ENCODE results near the gene F2. TPM values are rescaled to one million over a fixed set of nuclear protein-coding genes. Genes with fewer than 3 reads are reported as not detected.

Gene F2
- total RNA-seq, 4 donors from 2014 or later, result 0.42 to 1.1 TPM; not detected in 2

DNA sequence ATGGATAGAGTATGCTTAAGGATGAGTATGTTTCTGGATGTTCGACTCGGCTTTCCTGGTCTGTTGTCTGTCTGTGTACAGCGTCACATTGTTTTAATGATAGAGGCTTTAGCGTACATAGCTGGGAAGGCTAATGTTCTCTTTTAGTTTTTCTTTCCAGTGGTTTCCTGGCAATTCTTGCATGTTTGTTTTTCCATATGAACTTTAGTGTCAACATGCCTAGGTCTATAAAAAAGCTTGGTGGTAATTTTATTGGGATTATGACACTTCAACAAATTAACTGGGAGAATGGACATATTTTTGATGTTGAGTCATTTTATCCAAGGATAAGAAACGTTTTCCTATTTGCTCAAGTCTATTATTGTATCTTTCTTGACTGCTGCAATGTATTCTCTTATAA is 17.6 kb downstream of the F2 start:
- intact Hi-C loops (cut with DNase I), result no loop called here
- TF ChIP-seq CTCF (IDR thresholded peaks at IDR 0.05), result no peak
- no peak for TF ChIP-seq POLR2AphosphoS5 (IDR thresholded peaks at IDR 0.05)
- TF ChIP-seq POLR2A (IDR thresholded peaks at IDR 0.05; ENCODE audit: low read depth), result no peak
- no peak for TF ChIP-seq EP300 (IDR thresholded peaks at IDR 0.05)
- Histone ChIP-seq H3K9me3 (no peaks in the 10 kb centered on the region), H3K27ac (replicated peaks in 1 of 4) (no peak overlapping the region), H3K36me3 (peaks cover 0 to 10% (median 7%) of the 10 kb centered on the region in 4 donors), H3K27me3 (no peaks in the 10 kb centered on the region), H3K4me3 (no peak overlapping the region), H3K4me1 (no peaks in the 10 kb centered on the region)
- WGBS, result 73% methylated on average over 5 of the region's 5 CpGs
- no peak for DNase-seq (ENCODE audit: extremely low spot score)

DNA sequence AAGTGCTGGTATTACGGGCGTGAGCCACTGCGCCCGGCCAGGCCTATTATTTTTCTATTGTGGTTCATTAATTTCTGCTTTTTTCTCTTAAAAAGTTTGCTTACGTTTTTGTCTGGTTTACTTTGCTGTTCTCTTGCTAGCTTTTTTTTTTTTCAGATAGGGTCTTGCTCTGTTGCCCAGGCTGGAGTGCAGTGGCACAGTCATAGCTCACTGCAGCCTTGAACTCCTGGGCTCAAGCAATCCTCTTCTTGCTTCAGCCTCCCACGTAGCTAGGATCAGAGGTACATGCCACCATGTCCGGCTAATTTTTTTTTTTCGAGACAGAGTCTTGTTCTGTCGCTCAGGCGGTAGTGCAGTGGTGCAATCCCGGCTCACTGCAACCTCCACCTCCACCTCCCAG is 18.7 kb downstream of the F2 start:
- Histone ChIP-seq H3K9me3 (no peaks in the 10 kb centered on the region), H3K36me3 (peaks cover 3 to 20% (median 17%) of the 10 kb centered on the region in 4 donors), H3K4me3 (no peak overlapping the region), H3K27me3 (no peaks in the 10 kb centered on the region), H3K27ac (replicated peaks in 1 of 4) (no peak overlapping the region), H3K4me1 (no peaks in the 10 kb centered on the region)
- DNase-seq (ENCODE audit: extremely low spot score), result no peak
- 93% methylated on average over 11 of the region's 11 CpGs for WGBS
- intact Hi-C loops (cut with DNase I), result no loop called here
- TF ChIP-seq CTCF (IDR thresholded peaks at IDR 0.05) (no peak), POLR2A (IDR thresholded peaks at IDR 0.05; ENCODE audit: low read depth) (no peak), EP300 (IDR thresholded peaks at IDR 0.05) (no peak)

- WGBS, result 74% methylated on average over 6 of the region's 6 CpGs
- Histone ChIP-seq H3K36me3 (peaks cover 14 to 32% (median 29%) of the 10 kb centered on the region in 4 donors), H3K4me1 (no peaks in the 10 kb centered on the region), H3K27ac (replicated peaks in 1 of 4) (no peak overlapping the region), H3K9me3 (no peaks in the 10 kb centered on the region), H3K4me3 (no peak overlapping the region), H3K27me3 (no peaks in the 10 kb centered on the region)
- DNase-seq (ENCODE audit: extremely low spot score), result no peak
- intact Hi-C loops (cut with DNase I), result no loop called here
- no peak for TF ChIP-seq POLR2A (IDR thresholded peaks at IDR 0.05; ENCODE audit: low read depth)
- no peak for TF ChIP-seq CTCF (IDR thresholded peaks at IDR 0.05)
- no peak for TF ChIP-seq EP300 (IDR thresholded peaks at IDR 0.05)
- TF ChIP-seq POLR2AphosphoS5 (IDR thresholded peaks at IDR 0.05), result no peak
These were observed 19.9 kb downstream of the F2 start for GRCh38 chr11:46738887-46739286.

- intact Hi-C loops (cut with DNase I), result no loop called here
- H3K27me3 ChIP-seq, result no peaks in the 10 kb centered on the region
- H3K9me3 ChIP-seq, result no peaks in the 10 kb centered on the region
- 74% methylated on average over 12 of the region's 12 CpGs for WGBS
- no peak for TF ChIP-seq POLR2AphosphoS5 (IDR thresholded peaks at IDR 0.05)
- TF ChIP-seq EP300 (IDR thresholded peaks at IDR 0.05), result no peak
- H3K4me1 ChIP-seq, result no peaks in the 10 kb centered on the region
- H3K36me3 ChIP-seq, result peaks cover 30 to 62% (median 58%) of the 10 kb centered on the region in 4 donors
- no peak for DNase-seq (ENCODE audit: extremely low spot score)
- no peak overlapping the region for H3K27ac ChIP-seq (replicated peaks in 1 of 4)
- no peak overlapping the region for H3K4me3 ChIP-seq
These were observed 22.8 kb downstream of the F2 start for GRCh38 chr11:46741600-46742484.

DNA sequence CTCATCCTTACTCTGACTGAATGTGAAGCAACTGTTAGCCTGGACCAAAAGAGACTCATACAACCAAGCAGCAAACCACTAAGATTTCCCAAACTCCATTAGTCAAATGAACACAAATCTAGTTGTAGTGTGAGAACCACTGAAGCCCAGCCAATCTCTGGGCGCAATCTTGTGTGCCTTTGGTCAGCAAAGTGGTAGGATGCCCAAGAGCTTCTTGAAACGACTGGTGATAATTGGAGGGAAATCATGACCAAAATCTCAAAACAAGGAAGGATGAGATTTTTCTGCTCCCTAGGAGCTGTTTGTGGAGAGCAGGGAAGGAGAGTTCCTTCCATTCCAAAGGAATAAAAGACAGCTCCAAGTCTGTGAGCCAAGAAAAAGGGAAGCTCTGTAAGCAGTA is 24.0 kb downstream of the F2 start:
- Histone ChIP-seq H3K27ac (replicated peaks in 1 of 4) (no peak overlapping the region), H3K9me3 (no peaks in the 10 kb centered on the region), H3K4me1 (no peaks in the 10 kb centered on the region), H3K36me3 (peaks cover 41 to 74% (median 70%) of the 10 kb centered on the region in 4 donors), H3K27me3 (no peaks in the 10 kb centered on the region), H3K4me3 (no peak overlapping the region)
- DNase-seq (ENCODE audit: extremely low spot score), result no peak
- no peak for TF ChIP-seq CTCF (IDR thresholded peaks at IDR 0.05)
- no peak for TF ChIP-seq EP300 (IDR thresholded peaks at IDR 0.05)
- no peak for TF ChIP-seq POLR2A (IDR thresholded peaks at IDR 0.05; ENCODE audit: low read depth)
- TF ChIP-seq POLR2AphosphoS5 (IDR thresholded peaks at IDR 0.05), result no peak
- 89% methylated on average over 2 of the region's 2 CpGs for WGBS
- intact Hi-C loops (cut with DNase I), result no loop called here
